GM19035 (cell line): ENCODE results near the gene PSMA5.
"Not testable (repeated sequence)": the region's sequence is repeated elsewhere in the genome, so short reads cannot be mapped to it uniquely, and the experiment has no call there.

Source experiments
- ATAC-seq: cut with Tn5 transposase; IDR thresholded peaks from one replicate; pipeline ENCODE4 v1.9.1; 2021; ENCODE audit not compliant: unreplicated experiment

Gene PSMA5

DNA sequence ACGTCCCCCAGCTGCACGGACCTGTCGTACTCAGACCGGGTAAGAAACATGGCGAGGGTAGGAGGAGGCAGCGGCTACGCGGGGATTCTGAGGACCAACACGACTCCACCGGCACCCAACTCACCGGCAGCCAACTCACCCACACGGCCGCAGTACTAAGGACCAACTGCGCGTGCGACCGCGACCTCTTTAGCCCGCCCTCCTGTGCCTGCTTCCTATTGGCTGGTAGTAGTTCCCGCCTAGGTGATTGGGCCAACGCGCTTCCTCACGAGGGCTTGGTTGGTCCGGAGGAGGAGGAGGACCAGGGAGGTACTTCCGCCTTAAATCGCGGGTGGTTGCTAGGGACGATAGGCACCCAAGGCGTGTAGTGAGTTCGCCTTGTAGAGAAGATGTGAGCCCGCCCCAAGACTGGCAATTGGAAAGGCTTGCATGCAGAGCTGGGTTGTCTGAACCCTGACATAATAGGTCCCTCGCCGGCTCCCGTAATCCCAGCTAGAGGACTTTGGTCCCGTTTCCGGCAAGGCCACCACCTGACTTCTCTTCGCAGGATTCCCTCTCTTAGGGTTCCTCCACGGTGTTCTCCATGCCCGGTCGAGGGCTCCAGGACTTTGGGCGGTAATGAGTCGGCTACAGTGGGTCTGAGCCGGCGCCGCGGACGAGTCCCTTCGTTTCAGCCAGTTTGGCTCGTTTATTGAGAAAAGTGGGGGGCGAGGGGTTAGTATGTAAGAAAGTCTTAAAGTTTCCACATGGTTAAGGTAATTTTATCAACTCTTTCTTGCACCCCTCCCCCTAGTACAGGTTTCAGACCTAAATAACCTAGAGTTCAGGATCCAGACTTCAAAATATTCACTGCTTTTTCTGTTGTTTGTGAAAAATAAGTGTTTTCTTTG lies at the start of gene PSMA5:
Gene PSMA5 (minus strand): TSS at position 168 of the 890 bp plus-strand sequence. CDS start 118 bp downstream, at position 50.
- peak; percentile 98 for ATAC-seq

DNA sequence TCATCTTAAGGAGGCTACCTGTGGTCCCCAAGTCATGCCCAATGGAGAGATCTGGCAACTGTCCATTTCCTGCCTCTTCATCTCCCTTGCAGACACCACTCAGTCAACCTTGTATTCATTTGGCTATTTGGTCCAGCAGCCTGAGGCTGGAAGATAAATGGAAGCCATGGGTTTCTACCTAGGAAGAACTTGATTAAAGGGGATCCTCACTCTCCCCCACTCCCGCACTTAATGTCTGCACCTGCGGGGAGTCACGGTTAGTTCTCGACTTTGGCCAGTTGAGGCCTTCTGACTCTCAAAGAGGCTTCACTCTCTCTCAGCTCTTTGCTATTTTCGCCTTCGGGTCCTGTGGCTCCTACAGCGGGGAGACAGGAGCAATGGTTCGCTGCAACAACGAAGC lies 49.0 kb upstream of the PSMA5 start:
- no peak for ATAC-seq

DNA sequence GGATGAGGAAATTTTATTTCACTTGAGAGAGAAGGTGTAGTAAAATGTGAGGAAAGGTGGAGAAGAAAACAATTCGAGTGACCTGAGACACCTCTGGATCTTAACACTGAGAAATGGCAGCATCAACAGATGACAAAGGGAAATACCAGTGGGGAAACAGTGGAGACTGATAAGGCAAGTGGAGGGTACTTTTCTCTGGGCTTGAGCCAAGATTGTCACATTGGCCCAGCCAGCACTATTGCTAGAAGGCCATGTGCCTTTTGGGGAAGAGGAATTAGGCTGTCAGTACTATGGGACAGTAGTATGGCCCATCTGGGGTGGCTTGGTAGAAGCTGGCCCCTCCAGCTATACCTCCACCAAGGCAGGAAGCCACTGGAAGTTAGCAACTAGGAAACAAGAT lies 48.4 kb upstream of the PSMA5 start:
- no peak for ATAC-seq

DNA sequence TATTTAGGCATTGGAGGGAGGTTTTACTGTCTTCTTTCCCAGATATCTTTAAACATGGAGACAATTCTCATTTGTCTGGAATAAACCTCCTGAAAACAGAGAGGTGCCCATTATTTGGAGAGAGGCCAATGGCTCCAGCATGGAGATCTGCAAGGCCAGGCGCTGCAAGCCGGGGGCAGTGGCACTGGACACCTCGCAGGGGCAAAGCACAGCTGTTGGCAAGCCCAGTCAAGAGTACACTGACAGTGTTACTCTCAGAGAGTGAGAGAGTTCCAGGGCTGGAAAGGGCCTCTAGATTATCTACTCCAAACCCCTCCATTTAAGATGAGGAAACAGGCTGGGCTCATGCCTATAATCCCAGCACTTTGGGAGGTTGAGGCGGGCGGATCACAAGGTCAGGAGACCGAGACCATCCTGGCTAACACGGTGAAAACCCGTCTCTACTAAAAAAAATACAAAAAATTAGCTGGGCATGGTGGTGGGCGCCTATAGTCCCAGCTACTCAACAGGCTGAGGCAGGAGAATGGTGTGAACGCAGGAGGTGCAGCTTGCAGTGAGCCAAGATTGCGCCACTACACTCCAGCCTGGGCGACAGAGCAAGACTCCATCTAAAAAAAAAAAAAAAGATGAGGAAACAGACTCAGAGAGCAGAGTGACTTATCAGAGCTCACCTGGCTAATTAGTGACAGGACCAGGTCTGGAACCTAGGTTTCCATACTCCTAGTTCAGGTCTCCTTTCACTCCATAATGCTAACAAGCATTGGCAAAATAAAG lies 47.2 kb upstream of the PSMA5 start:
- not testable (repeated sequence) for ATAC-seq

DNA sequence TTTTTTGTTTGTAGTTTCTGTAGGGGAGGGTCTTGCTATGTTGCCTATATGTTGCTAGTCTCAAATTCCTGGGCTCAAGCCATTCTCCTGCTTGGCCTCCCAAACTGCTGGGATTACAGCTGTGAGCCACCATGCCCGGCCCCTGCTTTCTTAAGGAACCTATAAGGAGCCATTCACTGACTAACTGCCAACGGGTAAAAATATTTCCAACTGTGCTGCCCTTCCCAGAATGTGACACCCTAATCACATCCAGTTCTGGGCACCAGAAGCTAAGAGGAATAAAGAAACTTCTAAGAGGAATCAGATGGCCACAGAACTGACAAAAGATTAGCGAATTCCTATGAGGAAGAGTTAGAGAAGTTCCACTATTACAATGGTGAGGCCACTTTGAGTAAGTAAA lies 46.5 kb upstream of the PSMA5 start:
- no peak for ATAC-seq

DNA sequence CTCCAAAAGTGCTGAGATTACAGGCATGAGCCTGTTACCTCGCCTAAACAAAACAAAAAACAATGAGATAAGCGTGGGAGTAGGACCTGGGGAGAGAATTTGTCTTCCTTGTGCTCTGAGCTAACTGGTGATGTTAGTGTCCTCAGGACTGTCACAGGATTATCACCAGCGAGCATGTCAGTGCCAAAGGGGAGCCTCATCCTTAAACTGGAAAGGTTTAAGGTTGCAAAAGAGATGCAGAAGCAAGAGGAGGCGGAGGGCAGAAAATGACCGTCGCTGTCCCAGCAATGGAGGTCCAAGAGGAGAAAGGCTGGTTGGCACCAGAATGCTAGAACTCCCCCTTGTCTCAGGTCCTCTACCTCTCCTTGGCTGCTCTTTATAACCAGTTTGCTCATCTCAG lies 44.0 kb upstream of the PSMA5 start:
- no peak for ATAC-seq

DNA sequence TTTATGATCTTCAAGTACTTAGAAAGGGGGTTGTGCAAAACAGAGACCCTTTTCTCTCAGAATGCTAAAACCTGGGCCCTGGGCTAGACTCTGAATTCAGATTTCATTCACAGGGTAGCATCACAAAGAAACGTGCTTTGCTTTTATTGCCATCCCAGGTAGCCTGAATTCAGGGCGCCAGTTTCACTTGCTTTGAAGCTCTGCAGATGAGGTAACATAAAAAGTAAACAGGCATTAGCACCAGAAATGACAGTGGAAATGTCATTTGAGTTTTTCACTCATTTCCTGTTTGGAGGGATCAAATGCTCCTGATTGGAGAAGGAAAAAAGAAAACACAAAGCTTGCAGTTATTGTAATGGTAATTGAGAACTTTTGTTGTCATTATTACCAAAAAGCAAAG lies 42.7 kb upstream of the PSMA5 start:
- no peak for ATAC-seq

DNA sequence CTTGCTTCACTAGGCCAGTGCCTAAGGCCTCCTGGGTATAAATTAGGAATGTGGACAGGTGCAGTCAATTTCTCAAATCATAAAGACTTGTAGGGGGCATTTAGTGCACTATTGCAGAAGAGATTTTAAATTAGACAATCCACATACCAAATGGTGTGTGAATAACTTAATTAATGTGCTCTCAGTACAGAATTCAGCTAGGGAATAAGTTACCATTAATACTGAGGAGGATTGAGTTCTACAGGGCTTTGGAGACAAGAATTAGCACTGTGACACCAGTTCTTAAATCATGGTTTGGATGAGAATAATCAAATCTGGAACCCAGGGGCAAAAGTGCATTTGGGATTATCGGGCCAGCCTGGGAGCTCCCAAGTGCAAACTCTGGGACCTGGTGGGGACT lies 41.8 kb upstream of the PSMA5 start:
- ATAC-seq: no peak

DNA sequence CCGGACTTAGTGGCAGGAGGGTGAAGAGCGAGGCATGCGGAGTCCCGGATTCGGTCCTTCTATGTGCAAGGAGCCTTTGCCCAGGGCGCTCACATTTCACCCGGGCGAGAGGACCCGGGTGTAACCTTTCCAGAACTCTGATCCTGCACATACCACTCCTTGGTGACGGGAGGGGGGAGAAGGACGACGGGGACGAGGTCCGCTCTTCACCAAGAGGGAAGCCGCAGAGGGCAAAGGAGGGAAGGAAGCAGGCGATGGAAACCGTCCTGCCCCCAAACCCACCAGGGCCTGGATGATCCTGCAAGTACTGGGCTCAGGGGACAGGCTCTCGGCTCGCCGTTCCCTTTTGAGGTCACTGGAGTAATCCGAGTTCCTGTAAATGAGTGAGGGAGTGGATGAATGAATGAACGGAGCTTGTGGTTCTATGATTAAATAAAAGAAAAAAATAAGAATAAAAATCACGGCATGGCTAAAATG lies 41.1 kb upstream of the PSMA5 start:
- no peak for ATAC-seq

DNA sequence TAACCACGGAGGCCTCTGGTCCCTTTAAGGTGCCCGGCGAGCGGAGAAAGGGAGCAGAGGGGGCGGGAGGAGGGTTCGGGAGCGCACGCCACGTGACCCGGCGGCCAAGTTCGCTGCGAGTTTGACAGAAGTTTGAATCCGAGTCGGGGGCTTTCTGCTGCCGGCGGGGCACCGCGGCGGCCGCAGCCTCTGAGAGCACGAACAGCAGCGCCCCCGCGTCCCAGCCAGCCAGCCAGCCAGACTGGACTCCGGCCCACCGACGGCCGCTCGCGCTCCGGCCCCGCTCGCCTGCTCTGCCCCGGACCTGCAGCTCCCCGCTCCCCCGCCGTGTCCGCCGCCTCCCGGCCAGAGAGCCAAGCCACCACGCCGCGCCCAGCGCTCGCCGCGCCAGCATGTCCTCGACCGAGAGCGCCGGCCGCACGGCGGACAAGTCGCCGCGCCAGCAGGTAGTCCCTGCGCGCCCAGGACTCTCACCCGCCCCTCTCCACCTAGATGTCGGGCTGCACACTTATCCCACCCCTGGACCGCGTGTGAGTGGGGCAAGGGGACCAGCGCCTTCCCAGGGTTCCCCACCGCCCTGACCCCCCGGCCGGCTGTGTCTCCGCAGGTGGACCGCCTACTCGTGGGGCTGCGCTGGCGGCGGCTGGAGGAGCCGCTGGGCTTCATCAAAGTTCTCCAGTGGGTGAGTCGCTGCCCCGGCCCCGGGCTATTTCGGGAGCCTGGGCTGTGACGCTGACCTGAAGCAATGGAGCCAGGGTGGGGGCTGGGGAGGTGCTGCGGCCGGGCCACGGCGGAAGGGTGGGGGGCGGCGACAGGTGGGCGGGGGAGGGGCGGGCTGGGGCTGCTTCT lies 40.4 kb upstream of the PSMA5 start, which contains the start of gene SYPL2:
Gene SYPL2 (plus strand): TSS at position 95 of the 849 bp plus-strand sequence. CDS start 298 bp downstream, at position 393.
- no peak for ATAC-seq

DNA sequence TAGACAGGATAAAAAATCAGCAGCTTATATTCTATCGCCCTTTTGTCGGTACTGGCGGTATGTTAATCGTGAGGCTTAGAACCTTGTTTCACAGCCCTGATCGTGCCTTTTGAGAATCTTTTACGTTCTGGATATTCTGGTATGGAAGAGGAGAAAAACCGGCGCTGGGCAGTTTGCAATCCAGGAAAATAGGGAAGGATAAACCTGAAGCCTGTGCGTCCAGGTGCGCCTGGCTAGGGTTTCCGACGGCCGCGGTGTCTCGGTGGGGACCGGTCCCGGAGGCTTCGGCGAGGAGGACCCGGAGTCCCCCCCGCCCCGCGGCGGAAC lies 39.8 kb upstream of the PSMA5 start:
- ATAC-seq: no peak

DNA sequence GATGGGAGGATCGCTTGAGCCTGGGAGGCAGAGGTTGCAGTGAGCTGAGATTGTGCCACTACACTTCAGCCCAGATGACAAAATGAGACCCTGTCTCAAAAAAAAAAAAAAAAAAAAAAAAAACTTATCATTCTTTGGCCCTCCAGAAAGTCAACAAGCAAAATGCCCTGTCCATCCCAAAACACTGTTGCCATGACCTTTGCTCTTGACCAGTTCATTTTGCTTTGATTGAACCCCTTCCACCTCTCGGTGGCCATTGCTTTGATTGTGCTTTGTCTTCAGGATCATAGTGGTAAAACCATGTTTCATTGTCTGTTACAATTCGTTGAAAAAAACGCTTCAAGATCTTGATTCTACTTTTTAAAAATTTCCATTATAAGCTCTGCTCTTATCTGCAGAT lies 31.6 kb upstream of the PSMA5 start:
- ATAC-seq: no peak

DNA sequence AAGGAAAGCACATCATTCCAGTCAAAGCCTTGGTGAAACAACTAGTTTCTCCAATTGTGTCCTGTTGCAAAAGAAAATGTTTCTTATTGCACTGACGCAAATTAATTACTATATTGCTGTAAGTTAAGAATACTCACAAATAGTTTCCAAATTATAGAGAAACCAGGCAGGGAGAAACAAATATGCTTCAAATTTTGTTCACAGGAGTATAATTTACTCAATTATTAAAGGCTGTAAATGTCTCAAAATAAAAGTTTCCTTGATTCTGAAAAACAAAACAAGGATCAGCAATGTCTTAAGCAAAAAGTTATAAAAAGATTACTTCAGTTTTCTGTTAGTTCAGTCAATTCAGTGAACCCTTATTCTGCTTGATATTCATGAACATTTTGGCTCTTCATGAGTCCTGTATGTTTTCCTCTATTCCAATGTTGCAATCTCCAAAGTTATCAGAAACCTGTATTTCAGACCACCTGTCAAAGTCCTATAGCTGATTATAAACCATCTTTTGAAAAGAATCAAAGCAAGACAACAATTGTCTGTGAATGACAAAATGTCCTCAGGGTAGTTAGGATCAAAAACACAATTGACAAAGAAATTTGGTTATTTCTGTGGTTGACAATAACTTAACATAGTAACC lies 28.4 kb upstream of the PSMA5 start:
- no peak for ATAC-seq

DNA sequence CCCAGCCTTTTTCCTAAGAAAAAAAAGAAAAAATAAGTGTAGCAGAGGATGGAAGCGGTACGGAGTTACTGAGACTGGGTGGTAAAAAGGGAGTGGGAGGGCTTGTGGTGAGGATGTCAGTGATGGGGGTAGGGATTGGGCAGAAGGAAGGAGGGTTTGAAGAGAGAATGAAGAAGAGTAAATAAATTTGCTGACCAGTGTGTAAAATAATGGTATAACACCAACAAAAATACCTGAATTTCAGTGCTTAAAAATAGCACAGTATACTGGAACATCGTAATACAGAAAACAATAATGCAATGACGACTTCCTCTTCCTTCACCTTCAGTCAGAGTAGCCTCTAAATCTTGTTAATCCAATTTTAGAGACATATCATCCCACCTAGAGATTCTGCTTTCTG lies 21.3 kb upstream of the PSMA5 start:
- no peak for ATAC-seq

DNA sequence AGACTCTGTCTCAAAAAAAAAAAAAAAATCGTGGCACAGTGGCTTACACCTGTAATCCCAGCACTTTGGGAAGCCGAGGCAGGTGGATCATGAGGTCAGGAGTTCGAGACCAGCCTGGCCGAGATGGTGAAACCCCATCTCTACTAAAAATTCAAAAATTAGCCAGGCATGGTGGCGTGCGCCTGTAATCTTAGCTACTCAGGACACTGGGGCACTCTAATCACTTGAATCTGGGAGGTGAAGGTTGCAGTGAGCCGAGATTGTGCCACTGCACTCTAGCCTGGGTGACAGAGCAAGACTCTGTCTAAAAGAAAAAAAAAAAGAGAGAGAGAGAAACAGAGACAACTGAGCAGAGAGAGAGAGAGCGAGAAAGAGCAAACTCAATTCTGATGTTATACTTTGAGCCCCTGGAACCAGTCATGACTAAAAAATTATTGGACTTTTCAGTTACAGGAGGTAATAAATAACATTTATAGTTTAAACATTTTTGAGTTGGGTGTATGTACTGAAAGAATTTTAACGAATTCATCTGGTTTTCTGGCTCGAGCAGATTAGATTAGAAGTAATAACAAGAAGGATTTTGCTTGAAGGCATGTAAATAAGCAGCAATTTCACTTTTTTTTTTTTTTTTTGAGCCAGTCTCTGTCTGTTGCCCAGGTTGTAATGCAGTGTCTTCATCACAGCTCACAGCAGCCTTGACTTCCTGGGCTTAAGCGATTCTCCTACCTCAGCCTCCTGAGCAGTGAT lies 19.9 kb upstream of the PSMA5 start:
- not testable (repeated sequence) for ATAC-seq

DNA sequence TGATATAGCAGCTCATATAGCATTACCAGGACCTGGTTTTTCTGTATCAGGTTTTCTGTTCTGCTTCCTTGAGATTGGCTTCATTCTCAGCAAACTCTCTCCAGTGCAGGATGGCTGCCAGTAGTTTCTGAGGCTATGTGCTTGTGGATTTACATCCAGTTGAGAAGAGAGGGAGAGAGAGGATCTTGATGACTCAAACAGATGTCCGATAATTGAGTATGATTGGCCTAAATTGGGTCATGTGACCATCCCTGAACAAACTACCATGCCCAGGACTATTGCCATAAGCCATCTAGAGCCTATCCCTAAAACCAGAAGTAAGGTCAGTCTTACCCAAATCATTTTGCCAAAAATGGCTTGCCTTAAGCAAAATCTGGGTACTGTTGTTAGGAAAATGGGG lies 18.1 kb upstream of the PSMA5 start:
- no peak for ATAC-seq

DNA sequence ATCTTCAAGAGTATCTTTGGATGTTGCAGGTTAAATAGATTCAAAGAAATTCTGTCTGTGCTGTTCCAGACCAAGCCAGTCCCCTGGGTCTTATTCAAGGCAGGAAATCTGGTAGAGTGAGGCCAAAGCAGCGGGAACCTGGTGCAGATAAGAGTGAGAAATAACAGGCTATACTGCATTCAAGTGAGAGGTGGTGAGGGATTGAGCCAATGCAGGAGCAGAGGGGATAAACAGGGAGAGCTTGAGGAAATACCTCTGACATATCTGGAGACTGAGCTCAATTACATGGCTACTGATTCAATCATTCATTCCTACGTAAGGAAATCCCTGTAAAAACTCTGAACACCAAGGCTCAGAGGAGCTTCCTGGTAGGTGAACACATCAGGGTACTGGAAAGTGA lies 17.2 kb upstream of the PSMA5 start:
- no peak for ATAC-seq

DNA sequence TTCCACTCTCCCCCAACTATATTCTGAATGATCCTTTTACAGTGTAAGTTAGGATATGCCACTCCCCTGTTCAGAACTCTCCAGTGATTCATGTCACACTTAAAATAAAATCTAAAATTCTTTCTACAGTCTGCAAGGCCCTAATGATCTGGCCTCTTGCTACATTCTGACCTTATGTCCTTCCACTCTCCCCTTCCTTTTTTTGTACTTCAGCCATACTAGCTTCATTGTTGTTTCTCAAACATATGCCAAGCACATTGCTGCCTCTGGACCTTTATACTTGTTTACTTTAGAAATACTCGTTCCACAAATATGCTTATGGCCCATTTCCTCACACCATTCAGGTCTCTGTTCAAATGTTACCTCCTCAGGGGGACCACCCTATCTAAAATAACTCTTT lies 14.8 kb upstream of the PSMA5 start:
- no peak for ATAC-seq

DNA sequence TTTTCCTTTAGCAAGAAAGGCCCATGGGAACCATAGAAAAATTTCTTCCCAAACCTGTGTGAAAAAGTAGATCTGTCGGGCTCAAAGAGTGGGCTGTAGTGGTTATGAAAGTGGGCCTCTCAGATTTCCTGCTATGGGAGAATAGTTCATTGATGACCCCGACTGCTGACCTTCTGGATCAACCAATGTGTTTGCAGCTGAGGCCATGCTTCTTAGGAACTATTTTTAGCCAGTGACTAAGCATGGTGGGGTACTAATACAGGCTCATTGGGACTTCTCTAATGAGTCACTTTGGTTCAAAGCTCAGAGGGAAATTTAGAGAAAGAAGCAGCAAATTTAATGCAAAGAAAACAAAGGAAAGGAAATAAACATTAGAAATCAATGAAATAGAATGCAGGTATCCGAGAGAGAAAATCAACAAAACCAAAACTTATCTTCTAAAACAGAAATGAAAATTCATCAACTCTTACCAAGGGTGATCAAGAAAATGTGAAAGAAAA lies 12.6 kb upstream of the PSMA5 start:
- no peak for ATAC-seq

DNA sequence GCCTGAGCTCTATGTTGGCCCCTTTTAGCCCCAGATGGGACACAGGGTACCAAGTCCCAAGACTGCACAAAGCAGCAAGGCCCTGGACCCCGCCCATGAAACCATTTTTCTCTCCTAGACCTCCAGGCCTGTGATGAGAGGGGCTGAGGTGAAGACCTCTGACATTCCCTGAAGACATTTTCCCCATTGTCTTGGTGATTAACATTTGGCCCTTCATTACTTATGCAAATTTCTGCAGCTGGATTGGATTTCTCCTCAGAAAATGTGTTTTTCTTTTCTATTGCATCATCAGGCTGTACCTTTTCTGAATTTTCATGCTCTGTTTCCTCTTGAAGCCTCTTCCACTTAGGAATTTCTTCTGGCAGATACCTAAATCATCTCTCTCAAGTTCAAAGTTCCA lies 8.2 kb upstream of the PSMA5 start:
- no peak for ATAC-seq
